Brain pericyte (primary cell): ENCODE measurements around the gene OR52K1.

Source experiments
- DNase-seq: peaks from one replicate; pipeline ENCODE4 v3.0.0-alpha.2; 2012; ENCODE audit warnings: low read depth, low spot score

Gene OR52K1

GRCh38 chr11:4482445-4482844, at the start of gene OR52K1:
OR52K1 (plus strand) TSS chr11:4482646; CDS start chr11:4488901, 6,255 bp downstream.
- no peak for DNase-seq

- no peak for DNase-seq
These were observed 48.6 kb upstream of the OR52K1 start for GRCh38 chr11:4433856-4434255.

GRCh38 chr11:4436411-4436810, 46.0 kb upstream of the OR52K1 start:
- DNase-seq = no peak

GRCh38 chr11:4441515-4441914, 40.9 kb upstream of the OR52K1 start:
- no peak for DNase-seq

GRCh38 chr11:4443232-4443891, 39.1 kb upstream of the OR52K1 start:
- DNase-seq = no peak

GRCh38 chr11:4448995-4449394, 33.5 kb upstream of the OR52K1 start, which contains the start of gene OR52K2:
OR52K2 (plus strand) TSS chr11:4449295; CDS start chr11:4449340, 45 bp downstream.
- DNase-seq = no peak

GRCh38 chr11:4453118-4453517, 29.3 kb upstream of the OR52K1 start:
- DNase-seq = no peak

GRCh38 chr11:4454021-4454420, 28.4 kb upstream of the OR52K1 start:
- DNase-seq = no peak

- DNase-seq = no peak
These were observed 27.0 kb upstream of the OR52K1 start for GRCh38 chr11:4455419-4455818.

GRCh38 chr11:4459500-4459899, 22.9 kb upstream of the OR52K1 start:
- DNase-seq = no peak

- no peak for DNase-seq
These were observed 22.3 kb upstream of the OR52K1 start for GRCh38 chr11:4460151-4460550.

- no peak for DNase-seq
These were observed 18.0 kb upstream of the OR52K1 start for GRCh38 chr11:4464216-4465159.

- no peak for DNase-seq
These were observed 17.0 kb upstream of the OR52K1 start for GRCh38 chr11:4465407-4465806.

GRCh38 chr11:4466131-4466870, 16.1 kb upstream of the OR52K1 start:
- no peak for DNase-seq

GRCh38 chr11:4466871-4467442, 15.5 kb upstream of the OR52K1 start:
- no peak for DNase-seq

GRCh38 chr11:4467811-4468606, 14.4 kb upstream of the OR52K1 start:
- no peak for DNase-seq

GRCh38 chr11:4479644-4480043, 2.8 kb upstream of the OR52K1 start:
- no peak for DNase-seq

- no peak for DNase-seq
These were observed 1.7 kb upstream of the OR52K1 start for GRCh38 chr11:4480577-4481239.

- no peak for DNase-seq
These were observed 1.2 kb upstream of the OR52K1 start for GRCh38 chr11:4481240-4481582.

GRCh38 chr11:4484310-4484709, 1.9 kb downstream of the OR52K1 start:
- DNase-seq = no peak
